GM18873 (cell line): Measurements from ENCODE around the gene NPHP4.
"Not testable (repeated sequence)": the region's sequence is repeated elsewhere in the genome, so short reads cannot be mapped to it uniquely, and the experiment has no call there.

ENCODE experiments used
- ATAC-seq: cut with Tn5 transposase; IDR thresholded peaks from one replicate; pipeline ENCODE4 v1.9.1; 2021; ENCODE audit warnings: mild to moderate bottlenecking, moderate library complexity, moderate number of reproducible peaks; ENCODE audit not compliant: unreplicated experiment, low FRiP score

The NPHP4 gene

GRCh38 chr1:5940723-5941407 is 51.4 kb downstream of the NPHP4 start:
- no peak for ATAC-seq

DNA sequence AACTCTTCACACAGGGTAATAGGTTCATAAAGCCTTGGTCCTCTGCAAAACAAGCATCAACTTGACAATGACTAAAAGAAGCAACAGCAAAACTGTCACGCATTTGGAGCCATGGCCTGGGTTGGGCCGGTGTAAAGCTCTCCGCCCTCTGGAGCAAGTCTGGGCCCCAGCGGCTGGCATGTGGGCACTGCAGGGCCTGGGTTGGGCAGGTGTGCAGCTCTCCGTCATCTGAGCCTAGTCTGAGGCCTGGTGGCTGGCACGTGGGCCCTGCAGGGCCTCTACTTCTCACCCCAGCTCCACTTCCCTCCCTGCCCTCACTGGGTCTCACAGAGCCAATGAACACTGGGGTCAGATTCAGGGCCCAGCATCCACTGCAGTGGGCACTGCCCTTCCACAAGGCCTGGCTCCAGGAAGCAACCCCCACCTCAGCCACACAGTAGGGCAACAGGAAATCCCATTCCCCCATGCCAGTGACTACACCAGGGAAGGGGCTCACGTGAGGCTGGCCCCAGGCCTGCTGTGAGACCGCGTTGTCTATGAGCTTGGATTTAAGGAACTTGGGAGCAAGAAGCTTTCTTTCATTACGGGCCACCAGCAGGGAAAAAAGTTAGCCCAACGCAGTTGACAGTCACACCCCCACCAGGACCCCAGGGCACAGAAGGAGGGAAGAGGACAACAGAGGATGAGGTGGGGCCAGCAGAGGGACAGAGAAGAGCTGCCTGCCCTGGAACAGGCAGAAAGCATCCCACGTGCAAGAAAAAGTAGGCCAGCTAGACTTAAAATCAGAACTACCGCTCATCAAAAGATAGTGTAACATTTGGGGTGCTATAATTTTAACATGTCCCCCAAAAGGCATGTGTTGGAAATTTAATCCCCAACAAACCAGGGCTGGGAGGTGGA is 52.7 kb downstream of the NPHP4 start:
- ATAC-seq, result no peak

GRCh38 chr1:5938101-5938646 is 54.1 kb downstream of the NPHP4 start:
- no peak for ATAC-seq

DNA sequence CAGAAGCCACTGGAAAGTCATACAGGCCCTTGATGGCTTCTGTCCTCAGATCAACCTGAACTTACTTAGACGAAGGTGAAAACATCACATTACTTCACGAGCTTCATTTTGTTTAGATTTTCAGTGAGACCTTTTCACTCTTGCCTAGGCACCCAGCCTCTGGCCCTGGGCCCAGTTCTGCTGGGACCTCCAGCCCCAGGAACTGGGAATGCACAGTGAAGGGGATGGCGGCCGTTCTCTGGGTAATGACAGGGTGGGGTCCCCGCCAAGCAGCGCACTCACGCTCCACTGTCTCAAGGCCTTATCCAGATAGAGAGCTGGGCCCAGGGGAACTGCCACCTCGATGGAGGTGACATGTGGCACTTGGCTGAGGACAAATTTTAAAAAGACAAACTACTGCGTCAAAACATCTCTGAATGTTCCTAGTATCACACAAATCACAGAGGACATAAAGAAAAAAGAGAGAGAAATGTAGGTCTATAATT is 54.8 kb downstream of the NPHP4 start:
- no peak for ATAC-seq

- ATAC-seq, result no peak
These were observed 55.4 kb downstream of the NPHP4 start for GRCh38 chr1:5936621-5937372.

DNA sequence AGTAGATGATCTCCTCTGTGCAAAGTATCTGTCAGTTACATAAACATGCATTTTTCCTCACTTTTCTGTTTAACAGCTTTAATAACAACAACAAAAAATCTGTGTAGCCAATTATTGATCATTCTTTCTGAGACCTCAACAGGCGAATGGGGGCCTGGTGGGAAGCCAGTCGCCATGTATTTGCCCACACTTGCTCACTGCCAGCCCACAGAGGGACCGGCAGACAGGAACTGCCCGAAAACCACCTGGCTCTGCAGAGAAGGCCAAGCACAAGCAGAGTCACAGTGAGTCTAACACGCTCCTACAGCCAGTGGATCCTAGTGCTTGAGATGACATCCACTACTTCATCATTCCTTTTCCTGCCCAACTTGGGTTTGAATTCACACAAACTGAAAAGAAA is 56.1 kb downstream of the NPHP4 start:
- ATAC-seq, result no peak

DNA sequence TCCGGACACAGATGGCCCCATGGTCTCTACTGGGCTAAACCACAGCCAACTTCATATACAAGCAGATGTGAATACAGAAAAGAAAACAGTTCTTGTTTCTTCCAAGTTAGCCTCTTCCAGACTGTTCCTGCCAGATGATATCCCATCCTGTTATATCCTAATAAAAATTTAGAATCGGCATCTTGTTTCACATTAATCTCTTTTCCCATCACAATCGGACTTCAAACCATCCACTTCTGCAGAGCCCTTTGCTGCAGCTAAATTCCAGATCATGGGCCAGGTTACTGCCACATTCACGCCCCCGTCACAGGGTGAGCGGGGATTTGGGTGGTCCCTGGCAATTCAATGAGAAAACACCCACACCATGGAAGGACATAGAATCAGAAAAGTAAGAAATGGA is 57.2 kb downstream of the NPHP4 start:
- ATAC-seq, result no peak

DNA sequence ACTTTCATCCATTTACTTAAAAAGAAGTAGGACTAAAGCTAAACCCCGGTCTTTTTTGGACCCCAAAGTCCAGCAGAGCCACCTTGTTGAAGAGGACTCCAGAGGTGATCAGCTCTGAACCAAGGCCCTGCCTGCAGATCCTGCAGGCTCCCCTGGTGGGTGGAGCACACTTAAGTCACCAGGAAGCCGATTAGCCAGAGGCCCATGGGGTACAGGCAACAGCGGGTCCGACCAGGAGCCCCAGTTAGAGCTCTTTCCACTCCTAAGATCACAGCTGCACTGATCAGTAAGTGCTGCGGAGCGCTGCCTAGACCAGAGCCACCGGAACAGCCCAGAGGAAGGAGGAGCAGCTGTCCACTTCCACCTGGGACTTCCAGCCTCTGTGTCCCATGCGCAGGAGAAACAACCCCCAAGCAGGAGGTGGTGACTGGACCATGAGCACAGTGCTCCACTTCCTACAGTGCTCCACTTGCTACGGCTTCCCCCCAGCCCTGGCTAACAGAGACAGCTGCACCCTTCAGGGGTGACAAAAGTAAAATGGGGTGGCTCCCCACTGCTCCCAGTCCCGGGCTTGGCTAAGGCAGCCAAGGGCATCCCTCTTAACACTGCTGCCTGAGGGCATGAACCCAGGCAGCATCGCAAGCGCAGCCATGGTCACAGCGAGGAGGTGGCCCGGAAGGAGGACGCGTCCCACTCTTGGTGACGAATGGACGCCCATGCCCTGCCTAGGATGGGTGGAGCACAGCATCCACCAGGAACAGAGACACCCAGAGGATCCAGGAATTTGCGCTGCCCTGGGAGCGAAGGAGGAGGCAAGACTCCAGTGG is 58.0 kb downstream of the NPHP4 start:
- ATAC-seq, result no peak

DNA sequence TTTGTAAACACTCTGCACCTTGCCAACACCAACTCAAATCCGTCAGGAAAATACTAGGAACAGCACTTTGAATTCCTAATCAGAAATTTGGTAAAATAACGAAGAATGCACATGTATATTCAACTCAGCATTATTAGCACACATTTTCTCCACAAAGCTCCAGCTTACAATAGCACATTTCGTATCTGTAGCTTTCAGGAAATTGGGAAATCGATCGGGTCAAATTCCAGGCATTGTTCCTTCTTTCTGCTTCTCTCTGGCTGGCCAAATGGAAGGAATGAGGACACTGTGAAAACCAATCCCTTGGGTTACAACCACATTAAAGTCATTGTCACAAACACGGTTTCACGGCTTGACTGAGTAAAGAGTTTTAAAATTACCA is 58.6 kb downstream of the NPHP4 start:
- no peak for ATAC-seq

DNA sequence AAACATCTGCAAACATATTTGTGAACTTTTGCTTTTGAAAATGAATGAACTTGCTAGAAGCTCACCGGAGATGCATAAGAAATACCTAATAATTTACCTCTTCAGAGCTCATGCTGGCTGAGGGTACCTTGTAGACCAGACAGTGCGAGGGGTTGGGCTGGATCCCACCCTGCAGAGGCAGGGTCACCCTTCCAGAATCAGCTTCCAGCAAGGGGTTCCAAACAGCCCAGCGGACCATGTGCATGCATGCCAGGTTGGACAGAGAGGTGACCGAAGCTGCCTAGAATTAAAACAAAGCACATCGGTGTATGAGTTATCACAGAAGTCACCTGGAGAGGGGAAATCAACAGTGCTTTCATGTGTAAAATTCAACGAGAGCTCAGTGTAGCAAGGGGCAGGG is 59.2 kb downstream of the NPHP4 start:
- ATAC-seq, result no peak

DNA sequence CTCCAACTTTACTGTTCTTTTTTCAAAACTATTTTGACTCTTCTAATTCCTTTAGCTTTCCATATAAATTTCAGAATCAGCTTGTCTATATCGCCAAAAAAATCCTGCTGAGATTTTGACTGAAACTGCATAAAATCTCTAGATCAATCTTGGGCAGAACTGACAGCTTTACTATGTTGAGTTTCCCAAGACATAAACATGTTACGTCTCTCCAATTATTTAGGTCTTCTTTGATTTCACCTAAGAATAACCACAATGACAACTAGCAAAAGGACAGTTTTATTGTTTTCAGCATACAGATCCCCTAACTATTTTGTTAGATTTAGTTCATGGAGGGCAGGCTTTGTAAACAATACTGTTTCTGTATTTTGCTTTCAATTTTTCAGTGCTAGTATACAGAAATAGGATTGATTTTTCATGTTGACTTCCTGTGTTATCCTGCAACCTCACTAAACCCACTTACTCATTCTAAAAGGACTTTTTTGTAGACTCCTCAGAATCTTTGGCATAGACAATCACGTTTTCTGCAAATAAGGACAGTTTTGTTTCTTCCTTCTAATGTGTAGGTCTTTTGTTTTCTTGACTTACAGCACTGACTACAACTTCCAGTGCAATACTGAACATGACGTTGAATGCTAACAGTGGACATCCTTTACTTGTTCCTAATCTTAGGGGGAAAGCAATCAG is 63.4 kb downstream of the NPHP4 start:
- no peak for ATAC-seq

DNA sequence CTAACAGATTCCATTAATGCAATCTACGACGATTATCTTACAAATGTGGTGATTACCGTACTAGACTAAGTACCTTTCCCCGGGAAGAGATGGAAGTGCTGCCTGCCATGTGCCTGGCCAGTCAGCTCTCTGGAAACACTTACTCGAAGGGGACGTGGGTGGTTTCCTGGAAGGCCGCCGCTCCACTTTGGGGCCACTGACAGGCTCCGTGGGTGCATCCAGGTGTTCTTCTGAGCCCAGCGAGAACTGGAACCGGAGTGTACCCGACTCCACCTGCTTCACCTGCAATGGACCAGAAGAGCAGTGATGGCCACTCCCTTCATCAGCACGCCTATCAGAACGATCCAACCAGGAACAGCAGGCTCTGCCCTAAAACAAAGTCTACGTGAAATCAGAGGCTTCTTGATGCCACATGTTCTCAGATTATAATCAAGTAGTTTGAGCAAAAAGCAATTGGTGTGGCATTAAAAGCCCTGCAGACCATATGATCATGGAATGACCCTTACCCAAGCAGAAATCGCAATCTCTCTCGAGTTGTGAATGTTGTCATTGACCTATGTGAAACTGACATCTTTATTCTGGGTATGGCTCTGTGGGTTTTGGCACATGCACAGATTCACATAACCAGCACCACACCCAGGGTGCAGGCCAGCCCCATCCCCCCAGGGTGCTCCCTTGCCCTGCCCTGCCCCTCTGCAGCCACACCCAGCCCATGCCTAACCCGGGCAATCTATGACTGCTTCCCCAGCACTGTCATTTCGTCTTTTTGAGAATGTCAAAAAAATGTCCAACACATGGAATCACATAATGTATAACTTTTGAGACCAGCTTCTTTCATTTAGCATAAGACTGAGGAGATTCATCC is 64.5 kb downstream of the NPHP4 start:
- no peak for ATAC-seq

DNA sequence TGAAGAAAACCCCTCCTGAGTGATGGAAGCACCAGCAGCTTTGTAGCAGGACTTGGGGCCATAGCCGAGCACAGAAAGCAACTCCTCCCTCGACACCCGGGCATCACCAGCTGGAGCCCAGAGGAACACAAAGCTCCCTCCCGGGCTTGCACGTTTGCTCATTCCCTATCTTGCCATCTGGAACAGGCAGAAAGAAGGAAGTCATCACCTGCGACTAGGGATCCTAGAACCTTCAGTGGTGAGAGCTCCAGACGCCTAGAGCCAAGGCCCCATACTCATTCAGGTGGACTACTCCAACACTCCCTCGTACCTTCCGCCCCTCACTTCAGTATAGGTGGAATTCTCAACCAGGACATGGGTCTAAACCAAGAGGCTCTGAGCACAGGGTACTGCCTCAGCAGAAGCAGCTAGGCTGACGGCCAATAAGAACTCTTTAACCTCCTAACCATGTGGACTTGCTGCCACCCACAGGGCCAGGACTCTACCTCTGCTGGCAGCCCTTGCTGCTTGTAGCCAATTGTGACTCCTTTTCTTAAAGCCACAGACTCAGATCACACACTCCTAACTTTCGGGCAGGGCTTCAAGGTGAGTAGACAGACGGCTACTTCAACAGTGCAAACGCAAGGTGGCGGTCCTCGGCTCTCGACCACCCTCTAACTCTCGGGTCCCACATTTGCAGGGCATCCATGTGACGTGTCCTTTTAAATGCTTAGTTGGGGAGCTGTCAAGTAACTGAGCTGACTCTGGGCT is 65.4 kb downstream of the NPHP4 start:
- ATAC-seq, result no peak

DNA sequence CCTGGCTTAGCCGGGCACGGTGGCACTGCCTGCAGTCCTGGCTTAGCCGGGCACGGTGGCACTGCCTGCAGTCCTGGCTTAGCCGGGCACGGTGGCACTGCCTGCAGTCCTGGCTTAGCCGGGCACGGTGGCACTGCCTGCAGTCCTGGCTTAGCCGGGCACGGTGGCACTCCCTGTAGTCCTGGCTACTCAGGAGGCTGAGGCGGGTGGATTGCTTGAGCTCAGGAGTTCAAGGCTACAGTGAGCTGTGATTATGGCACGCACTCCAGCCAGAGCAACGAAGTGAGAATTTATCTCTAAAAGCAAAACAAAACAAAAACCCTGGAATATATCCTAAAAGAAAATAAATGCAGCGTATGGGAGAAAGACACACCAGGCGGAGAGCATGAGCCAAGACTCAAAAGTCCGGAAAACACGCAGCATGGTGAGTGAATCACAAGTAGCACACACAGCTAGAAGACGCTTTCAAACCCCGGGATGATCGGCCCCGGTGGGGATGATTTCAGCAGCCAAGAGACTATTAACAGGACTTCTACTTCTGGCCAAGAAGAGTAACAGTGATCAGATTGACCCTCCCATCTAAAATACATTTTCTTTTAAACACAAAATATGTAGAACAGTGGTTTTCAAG is 69.4 kb downstream of the NPHP4 start:
- not testable (repeated sequence) for ATAC-seq

DNA sequence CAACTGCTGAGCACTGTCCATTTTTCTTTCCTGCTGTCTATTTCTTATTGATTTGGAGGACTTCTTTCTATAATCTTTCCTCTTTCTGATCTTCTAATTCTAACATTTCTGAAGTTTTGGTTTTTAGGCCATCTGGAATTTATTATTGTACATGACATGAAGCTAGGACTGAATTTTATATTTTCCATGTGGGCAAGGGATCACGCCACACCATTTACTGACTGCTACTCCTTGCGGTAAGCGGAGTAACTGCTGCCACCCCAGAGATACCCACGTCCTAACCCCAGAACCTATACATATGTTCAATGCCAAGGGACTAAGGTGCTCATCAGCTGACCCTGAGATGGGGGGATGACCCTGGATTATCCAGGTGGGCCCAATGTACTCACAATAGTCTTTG is 70.6 kb downstream of the NPHP4 start:
- no peak for ATAC-seq

GRCh38 chr1:5921129-5921528 is 71.1 kb downstream of the NPHP4 start:
- no peak for ATAC-seq

DNA sequence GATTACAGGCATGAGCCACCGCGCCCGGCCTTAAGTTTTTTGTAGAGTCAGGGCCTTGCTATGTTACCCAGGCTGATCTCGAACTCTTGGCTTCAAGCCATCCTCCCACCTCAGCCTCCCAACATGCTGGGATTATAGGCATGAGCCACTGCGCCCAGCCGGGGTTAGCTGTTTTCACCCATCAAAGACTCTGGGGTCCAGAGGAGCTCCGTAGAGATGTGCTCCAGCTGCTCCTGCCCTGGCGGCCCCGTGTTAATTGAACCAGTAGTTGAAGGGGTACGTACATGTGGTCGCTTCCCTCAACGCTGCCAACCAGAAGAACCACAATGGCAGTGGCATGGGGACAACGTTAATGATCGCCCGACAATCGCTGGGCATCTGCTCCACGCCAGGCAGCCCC is 72.0 kb downstream of the NPHP4 start:
- ATAC-seq, result no peak
